GM19043 (cell line): ENCODE results near the gene SUPT20HL2.
"Not testable (repeated sequence)": the region's sequence is repeated elsewhere in the genome, so short reads cannot be mapped to it uniquely, and the experiment has no call there.

ENCODE experiments used
- ATAC-seq: cut with Tn5 transposase; IDR thresholded peaks from one replicate; pipeline ENCODE4 v1.9.1; 2021; ENCODE audit warnings: low read depth; ENCODE audit not compliant: unreplicated experiment

SUPT20HL2 gene

DNA sequence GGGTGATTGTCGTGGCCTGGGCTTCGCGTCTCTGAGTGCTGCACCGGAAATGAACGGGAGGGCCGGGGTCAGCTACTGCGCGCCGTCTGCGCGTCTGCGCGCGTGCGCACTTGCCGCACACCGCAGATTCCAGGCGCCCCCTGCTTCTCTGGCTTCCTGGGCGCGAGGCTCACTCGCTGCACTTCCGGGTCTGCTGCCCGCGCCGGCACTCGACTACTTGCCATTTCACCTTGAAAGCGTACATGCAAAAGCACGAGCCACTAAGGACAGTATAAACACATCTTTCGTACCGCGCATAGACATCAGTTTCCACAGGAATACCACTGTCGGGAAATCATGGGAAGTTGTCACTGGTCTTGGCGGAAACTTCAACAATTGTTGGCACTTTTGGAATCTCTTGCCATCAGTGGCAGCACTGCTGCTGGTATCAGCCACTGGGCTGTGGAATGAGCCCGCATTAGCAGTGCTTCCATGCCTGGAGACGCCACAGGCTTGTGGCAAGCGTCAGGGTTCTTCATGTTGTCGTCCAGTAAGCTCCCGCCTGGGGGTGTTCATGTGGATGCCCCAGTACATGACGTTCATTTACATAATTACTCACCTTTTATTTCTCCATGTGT, at the start of gene SUPT20HL2:
TSS of gene SUPT20HL2 (minus strand) at position 51 of the 617 bp plus-strand sequence. CDS start 754 bp downstream, outside the sequence.
- ATAC-seq = no peak

GRCh38 chrX:24362089-24362745, 48.3 kb upstream of the SUPT20HL2 start:
- ATAC-seq = not testable (repeated sequence)

- no peak for ATAC-seq
Observed at GRCh38 chrX:24360272-24360671, 46.4 kb upstream of the SUPT20HL2 start, which contains the start of gene SUPT20HL1. Gene SUPT20HL1 (plus strand): TSS chrX:24360639. CDS start chrX:24362761, 2,122 bp downstream.

- no peak for ATAC-seq
Observed at GRCh38 chrX:24357106-24357505, 43.2 kb upstream of the SUPT20HL2 start.

DNA sequence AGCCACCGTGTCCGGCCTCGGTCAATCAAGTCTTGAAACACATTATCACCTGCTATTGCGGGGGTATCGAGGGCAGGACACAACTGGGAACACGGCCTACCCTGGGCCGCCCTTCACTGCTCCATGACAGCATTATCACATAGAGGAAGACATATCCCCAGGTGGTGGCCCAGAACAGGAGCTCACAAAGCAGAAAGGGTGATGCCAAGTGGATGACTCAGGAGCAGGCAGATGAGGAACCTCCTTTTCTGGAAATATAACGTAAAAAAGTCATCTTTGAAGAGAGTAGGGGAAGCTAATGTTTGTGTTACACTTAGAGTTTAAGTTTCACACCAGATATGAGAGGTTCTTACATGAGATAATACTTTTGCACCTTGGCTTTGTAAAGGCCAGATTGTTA, 41.2 kb upstream of the SUPT20HL2 start:
- ATAC-seq = no peak

DNA sequence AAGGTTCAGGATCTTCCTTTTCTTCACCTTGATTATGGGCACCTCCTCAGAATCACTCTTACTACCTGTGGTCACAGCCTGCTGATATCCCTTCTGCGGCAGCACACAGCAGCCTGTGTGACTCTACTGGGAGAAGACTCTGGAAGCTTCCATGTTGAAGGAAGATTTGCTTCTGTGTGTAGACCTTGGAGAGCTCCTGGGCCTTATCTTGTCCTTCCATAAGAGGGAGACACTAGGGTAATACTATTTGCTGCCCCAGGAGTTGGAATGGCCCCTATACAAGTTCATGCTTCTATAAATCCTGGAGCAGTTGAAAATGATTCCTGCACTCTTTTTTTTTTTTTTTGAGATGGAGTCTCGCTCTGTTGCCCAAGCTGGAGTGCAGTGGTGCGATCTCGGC, 36.3 kb upstream of the SUPT20HL2 start:
- ATAC-seq = no peak

DNA sequence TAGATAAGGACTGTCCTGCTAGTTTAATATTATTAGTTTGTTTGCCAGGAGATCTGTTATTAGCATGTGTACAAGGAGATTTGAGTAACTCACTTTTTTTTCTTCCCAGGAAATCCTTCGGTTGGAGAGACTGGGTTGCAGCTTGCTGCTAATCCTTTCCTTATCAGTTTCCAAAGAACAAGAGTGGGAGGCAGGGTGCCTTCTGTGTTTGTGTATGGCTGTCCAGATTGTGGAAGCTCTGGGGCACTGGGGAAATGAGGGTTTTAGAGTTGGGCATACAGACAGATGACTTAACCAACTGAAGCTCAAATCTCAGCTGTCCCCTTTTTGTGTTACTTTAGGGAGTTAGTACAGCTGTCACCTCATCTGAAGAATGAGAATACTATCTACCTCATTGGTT, 34.0 kb upstream of the SUPT20HL2 start:
- ATAC-seq = no peak

DNA sequence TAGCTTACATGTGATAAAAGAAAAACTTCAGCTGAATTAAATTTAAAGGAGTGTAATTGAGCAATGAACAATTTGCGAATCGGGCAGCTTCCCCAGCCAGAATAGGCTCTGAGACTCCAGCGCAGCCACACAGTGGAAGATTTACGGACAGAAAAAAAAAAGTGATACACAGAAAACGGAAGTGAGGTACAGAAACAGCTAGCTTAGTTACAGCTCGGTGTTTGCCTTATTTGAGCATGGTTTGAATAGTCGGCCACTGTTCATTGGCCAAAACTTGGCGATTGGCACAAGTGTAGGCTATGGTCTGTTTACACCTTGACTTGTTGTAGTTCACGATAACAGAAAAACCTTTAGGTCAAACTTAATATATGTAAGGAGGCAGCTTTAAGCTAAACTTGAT, 29.9 kb upstream of the SUPT20HL2 start:
- peak; percentile 98 for ATAC-seq

DNA sequence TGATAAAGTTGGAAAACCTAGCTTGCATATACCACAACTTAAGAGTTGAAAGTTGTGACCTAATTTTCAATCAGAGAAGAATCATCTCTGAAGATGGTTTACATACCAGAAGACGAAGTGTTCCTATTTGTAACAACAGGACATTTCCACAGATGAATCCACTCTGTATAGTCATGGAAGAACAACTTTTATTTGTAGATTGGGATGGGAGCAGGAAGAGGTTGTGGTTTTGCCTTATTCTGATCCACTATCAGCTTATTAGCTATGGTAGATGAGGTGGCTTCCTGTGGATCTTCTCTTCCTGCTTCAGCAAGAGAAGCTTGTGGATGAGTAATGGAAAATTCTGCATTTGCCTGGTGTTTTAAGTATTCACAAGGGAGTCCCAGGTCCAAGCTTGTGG, 27.9 kb upstream of the SUPT20HL2 start:
- no peak for ATAC-seq

- ATAC-seq = no peak
Observed at GRCh38 chrX:24340501-24340900, 26.6 kb upstream of the SUPT20HL2 start.

- ATAC-seq = no peak
Observed at GRCh38 chrX:24339911-24340310, 26.0 kb upstream of the SUPT20HL2 start.

DNA sequence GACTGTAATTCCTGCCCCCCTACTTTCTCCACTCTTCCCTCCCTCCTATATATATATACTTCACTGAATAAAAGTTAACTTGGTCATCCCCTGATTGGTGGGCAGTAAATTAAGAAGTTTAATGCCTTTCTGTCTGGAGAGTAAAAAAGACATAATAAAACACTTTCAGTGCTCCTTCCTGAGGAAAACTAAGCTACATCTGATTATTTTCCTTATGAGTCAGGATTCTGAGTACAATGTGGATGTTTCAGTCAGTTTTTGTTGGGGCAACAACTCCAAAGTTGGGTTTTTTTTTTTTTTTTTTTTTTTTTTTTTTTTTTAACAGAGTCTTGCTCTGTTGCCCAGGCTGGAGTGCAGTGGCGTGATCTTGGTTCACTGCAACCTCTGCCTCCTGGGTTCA, 22.0 kb upstream of the SUPT20HL2 start:
- ATAC-seq = no peak

DNA sequence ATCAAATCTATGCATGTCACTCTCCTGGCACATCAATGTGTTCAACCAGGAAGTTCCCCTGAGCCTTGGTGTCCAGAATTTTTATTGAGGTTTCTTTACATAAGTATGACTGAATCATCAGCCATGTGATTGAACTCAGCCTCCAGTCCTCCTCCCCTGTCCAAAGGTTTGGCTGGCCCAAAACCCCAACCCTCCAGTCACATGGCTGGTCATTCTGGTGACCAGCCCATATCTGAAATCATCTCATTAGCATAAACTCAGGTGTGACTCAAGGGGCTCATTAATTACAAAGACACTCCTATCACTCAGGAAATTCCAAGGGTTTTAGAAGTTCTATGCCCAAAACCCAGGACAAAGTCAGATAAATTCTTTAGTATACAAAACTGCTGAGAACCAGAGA, 20.6 kb upstream of the SUPT20HL2 start:
- no peak for ATAC-seq

DNA sequence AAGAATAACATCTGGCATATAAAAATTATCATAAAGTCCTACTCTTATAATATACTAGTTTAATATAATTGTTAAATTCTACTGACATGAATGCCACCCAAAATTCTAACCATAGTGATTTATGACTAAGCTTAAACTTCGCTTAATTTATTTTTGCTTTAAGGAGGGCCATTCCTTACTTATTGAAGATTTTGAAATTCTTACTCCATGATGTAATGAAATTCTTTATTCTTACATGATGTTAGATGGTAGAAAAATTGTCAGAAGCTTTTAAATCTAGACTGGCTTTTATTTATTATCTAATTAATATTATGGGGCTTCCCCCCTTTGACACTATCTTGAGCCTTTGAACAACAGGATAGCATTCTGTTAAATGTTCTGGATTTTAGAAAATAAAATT, 19.5 kb upstream of the SUPT20HL2 start:
- ATAC-seq = no peak

DNA sequence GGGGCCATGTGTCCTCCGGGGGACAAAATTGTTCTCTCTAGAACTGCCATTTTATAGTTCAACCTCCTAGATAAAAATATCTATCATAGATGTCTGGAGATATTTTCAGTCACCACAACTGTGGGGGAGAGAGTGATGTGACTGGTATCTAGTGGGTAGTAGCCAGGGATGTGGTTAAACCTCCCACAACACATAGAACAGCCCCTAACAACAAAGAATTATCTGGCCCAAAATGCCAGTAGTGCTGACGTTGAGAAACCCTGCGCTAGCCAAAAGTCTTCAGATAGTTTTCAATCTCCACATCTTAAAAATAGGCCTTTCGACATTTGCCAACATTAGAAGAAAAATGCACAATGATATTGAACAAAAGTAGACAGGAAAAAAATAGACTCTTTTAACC, 19.0 kb upstream of the SUPT20HL2 start:
- ATAC-seq = no peak

DNA sequence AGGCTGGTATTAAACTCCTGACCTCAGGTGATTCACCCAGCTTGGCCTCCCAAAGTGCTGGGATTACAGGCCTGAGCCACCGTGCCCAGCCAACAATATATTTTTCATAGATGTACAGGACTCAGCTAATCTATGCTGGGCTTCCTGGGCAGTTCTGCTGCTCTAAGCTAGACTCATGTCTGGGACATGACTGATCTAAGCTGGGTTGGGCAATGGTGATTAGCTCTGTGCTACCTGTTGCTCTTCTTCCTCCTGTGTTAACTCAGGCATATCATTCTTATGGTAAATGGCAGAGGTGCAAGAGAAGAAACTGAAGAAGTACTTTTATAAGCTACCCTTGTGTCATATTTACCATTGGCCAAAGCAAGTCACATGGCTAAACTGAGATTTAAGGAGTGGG, 11.4 kb upstream of the SUPT20HL2 start:
- ATAC-seq = no peak

- ATAC-seq = no peak
Observed at GRCh38 chrX:24321741-24322395, 8.0 kb upstream of the SUPT20HL2 start.

DNA sequence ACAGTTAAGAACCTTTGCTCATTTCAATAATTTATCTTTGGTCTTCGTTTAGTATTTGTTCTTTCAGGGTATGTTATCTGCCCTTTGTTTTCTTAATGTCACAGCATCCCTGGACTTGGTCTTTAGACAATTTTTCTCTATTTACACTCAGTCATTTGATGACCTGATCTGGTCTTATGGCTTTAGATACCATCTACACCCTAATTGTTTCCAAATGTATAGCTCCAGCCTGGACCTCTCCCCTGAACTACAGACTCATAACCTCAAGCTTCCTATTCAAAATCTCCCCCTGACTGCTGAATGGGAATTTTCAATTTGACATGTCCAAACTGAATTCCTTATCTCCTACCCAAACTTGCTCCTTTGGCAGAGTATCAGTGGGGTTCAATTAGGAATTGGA, 3.7 kb upstream of the SUPT20HL2 start:
- no peak for ATAC-seq

DNA sequence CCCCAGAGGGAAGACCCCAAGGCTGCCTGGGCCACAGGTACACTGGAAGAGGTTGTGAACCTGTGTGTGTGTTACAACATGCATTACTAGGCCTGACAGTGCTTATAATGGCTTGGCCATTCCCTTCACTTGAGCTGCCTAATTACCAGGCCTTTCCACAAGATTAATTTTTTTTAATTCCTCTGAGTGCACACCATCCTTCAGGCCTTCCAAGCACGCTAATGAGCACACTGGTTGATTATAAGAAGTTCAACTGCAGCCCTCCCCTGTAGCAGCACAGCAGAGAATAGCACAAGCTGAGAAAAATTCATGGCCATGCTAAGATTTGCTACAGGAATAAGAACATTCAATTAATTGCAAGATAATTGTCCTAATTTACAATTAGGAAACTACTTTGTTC, 2.2 kb upstream of the SUPT20HL2 start:
- ATAC-seq = no peak

- not testable (repeated sequence) for ATAC-seq
Observed at GRCh38 chrX:24312249-24312607, 1.6 kb downstream of the SUPT20HL2 start.

- not testable (repeated sequence) for ATAC-seq
Observed at GRCh38 chrX:24311507-24312248, 2.2 kb downstream of the SUPT20HL2 start.
